Liver (tissue), 3 donors: ENCODE results near the gene CCDC32.

ENCODE experiments used
- CTCF ChIP-seq: fragments of 150-350 bp; IDR thresholded peaks from 2 replicates; pipeline ENCODE4 v1.5.1; 2017; ENCODE audit warnings: improper control_type of control experiment, low read depth, low read length; ENCODE audit not compliant: missing input control
- RAD21 ChIP-seq, 2 donors: IDR thresholded peaks; 2 replicates each; pipeline ENCODE4 v1.6.1; 2016; ENCODE audit warnings: antibody characterized with exemption in 2 of 2, mild to moderate bottlenecking in 2 of 2
- REST ChIP-seq: IDR thresholded peaks from 2 replicates; pipeline ENCODE4 v1.6.1; 2016; ENCODE audit warnings: antibody characterized with exemption, mild to moderate bottlenecking
- RXRA ChIP-seq, 2 donors: IDR thresholded peaks; 2 replicates each; pipeline ENCODE4 v1.6.1; 2017 to 2018; ENCODE audit warnings: antibody characterized with exemption in 2 of 2, mild to moderate bottlenecking in 1 of 2
- TAF1 ChIP-seq: conservative IDR thresholded peaks from 2 replicates; pipeline ENCODE4 v1.6.1; 2016; ENCODE audit warnings: antibody characterized with exemption, mild to moderate bottlenecking
- YY1 ChIP-seq: IDR thresholded peaks from 2 replicates; pipeline ENCODE4 v1.6.1; 2016; ENCODE audit warnings: antibody characterized with exemption, mild to moderate bottlenecking
- donor health status: healthy.
- donor health status: healthy.

GRCh38 chr15:40567111-40567510 is 2.3 kb upstream of the CCDC32 start:
- TF ChIP-seq RAD21 (IDR thresholded peaks at IDR 0.05) (peak; percentile 35 to 58), YY1 (no peak), CTCF (peak; percentile 8), RXRA (IDR thresholded peaks at IDR 0.05) (no peak), TAF1 (no peak), REST (no peak)
